Transverse colon (tissue), 4 donors: ENCODE results near the gene AIMP1.

Experiments used
- POLR2AphosphoS5 ChIP-seq, 3 donors: sonication (generic); formaldehyde crosslinking; IDR thresholded peaks; one replicate each; pipeline ENCODE4 v1.6.1; 2016; ENCODE audit warnings: antibody characterized with exemption in 3 of 3
- TF ChIP-seq, protein P1 (sequence below), 5 experiments: fragments of 200-600 bp in 3 of 5; fragments of 450-650 bp in 2 of 5; sonication (generic) in 3 of 5; IDR thresholded peaks; 1 replicate in 2 of 5; 2 replicates in 3 of 5; pipeline ENCODE4 v1.5.1; 2016 to 2017; ENCODE audit warnings: antibody characterized with exemption in 5 of 5, inconsistent platforms in 3 of 5, mild to moderate bottlenecking in 2 of 5, moderate library complexity in 1 of 5

DNA sequence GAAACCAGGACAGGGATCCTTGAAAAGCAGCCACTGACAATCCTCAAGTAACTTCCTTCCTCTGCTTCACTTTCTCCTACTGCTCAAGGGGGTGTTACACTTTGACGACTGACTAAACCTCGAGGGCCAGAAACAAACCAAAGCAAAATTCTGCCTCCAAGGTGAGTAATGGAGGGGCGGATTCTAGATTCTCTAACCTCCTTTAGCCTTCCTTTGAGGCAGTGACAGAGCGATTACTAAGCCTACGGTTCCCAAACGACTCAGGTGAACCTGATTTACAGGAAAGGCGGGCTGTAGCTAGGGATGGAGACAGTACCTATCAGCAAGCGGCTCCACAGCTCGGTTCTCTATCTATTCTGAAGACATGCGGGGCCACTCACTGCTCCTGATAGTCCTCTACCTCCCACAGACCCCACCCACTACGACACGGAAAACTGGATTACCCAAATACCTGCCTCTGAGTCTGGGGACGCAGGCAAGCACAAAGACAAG, 828 bp upstream of the AIMP1 start:
- TF ChIP-seq, protein P1, sequence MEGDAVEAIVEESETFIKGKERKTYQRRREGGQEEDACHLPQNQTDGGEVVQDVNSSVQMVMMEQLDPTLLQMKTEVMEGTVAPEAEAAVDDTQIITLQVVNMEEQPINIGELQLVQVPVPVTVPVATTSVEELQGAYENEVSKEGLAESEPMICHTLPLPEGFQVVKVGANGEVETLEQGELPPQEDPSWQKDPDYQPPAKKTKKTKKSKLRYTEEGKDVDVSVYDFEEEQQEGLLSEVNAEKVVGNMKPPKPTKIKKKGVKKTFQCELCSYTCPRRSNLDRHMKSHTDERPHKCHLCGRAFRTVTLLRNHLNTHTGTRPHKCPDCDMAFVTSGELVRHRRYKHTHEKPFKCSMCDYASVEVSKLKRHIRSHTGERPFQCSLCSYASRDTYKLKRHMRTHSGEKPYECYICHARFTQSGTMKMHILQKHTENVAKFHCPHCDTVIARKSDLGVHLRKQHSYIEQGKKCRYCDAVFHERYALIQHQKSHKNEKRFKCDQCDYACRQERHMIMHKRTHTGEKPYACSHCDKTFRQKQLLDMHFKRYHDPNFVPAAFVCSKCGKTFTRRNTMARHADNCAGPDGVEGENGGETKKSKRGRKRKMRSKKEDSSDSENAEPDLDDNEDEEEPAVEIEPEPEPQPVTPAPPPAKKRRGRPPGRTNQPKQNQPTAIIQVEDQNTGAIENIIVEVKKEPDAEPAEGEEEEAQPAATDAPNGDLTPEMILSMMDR (IDR thresholded peaks at IDR 0.05), result no peak
- no peak for TF ChIP-seq POLR2AphosphoS5 (IDR thresholded peaks at IDR 0.05)
